ENCODE data around the gene AUTS2.

The AUTS2 gene

GRCh38 chr7:70529436-70529835, 931.2 kb downstream of the AUTS2 start:
- no peak for TF ChIP-seq CTCF (IDR thresholded peaks at IDR 0.05; ENCODE audit: low read depth, low read length)
- no peak overlapping the region for H3K4me3 ChIP-seq (ENCODE audit: low read depth, low read length)

GRCh38 chr7:70529914-70530585, 931.8 kb downstream of the AUTS2 start:
- TF ChIP-seq CTCF (IDR thresholded peaks at IDR 0.05; ENCODE audit: low read depth, low read length) = no peak
- H3K4me3 ChIP-seq (ENCODE audit: low read depth, low read length) = no peak overlapping the region

- no peak for TF ChIP-seq CTCF (IDR thresholded peaks at IDR 0.05; ENCODE audit: low read depth, low read length)
These were observed 935.3 kb downstream of the AUTS2 start for GRCh38 chr7:70533614-70534013.

GRCh38 chr7:70539205-70539604, 940.9 kb downstream of the AUTS2 start:
- no peak for TF ChIP-seq CTCF (IDR thresholded peaks at IDR 0.05; ENCODE audit: low read depth, low read length)
- no peak overlapping the region for H3K4me3 ChIP-seq (ENCODE audit: low read depth, low read length)

More at GRCh38 chr7:70533614-70534013, 935.3 kb downstream of the AUTS2 start:
- no peak overlapping the region for H3K4me3 ChIP-seq (ENCODE audit: low read depth, low read length)

- H3K4me3 ChIP-seq (ENCODE audit: low read depth, low read length) = no peak overlapping the region
- no peak for TF ChIP-seq CTCF (IDR thresholded peaks at IDR 0.05; ENCODE audit: low read depth, low read length)
These were observed 941.3 kb downstream of the AUTS2 start for GRCh38 chr7:70539617-70540016.

GRCh38 chr7:70540641-70541040, 942.4 kb downstream of the AUTS2 start:
- no peak for TF ChIP-seq CTCF (IDR thresholded peaks at IDR 0.05; ENCODE audit: low read depth, low read length)
- H3K4me3 ChIP-seq (ENCODE audit: low read depth, low read length) = no peak overlapping the region

GRCh38 chr7:70542750-70543376, 944.6 kb downstream of the AUTS2 start:
- TF ChIP-seq CTCF (IDR thresholded peaks at IDR 0.05; ENCODE audit: low read depth, low read length) = no peak
- no peak overlapping the region for H3K4me3 ChIP-seq (ENCODE audit: low read depth, low read length)
